ENCODE measurements around the gene MATK. TPM values are rescaled to one million over a fixed set of nuclear protein-coding genes. Genes with fewer than 3 reads are reported as not detected.

The MATK gene
- total RNA-seq, 1 experiment from 2014 or later = 0.29 TPM

- H3K36me3 Mint-ChIP-seq (ENCODE audit: insufficient read depth, unreplicated experiment) = no peaks in the 10 kb centered on the region
- no peak for DNase-seq
- no peak overlapping the region for H3K4me3 Mint-ChIP-seq (ENCODE audit: unreplicated experiment)
- Histone ChIP-seq H3K36me3 (ENCODE audit: control insufficient read depth, insufficient read depth, low read length) (no peaks in the 10 kb centered on the region), H3K27me3 (replicated peaks; ENCODE audit: control insufficient read depth, insufficient read depth, low read length) (no peaks in the 10 kb centered on the region), H3K4me3 (ENCODE audit: low read depth, low read length) (no peak overlapping the region), H3K4me1 (no peaks in the 10 kb centered on the region), H3K9me3 (no peaks in the 10 kb centered on the region)
- no peaks in the 10 kb centered on the region for H3K27me3 Mint-ChIP-seq (ENCODE audit: insufficient read depth, unreplicated experiment)
- TF ChIP-seq CTCF (IDR thresholded peaks at IDR 0.05; ENCODE audit: insufficient read depth in 1 of 2, low read depth in 1 of 2, low read length in 1 of 2, severe bottlenecking in 1 of 2, unreplicated experiment in 1 of 2) = no peak
- ChIA-PET POLR2A (no interaction called here), CTCF (no interaction called here)
- no TSS peak for BruUV-seq (replicated peaks)
- no peaks in the 10 kb centered on the region for H3K4me1 Mint-ChIP-seq (ENCODE audit: low read depth, unreplicated experiment)
- no peaks in the 10 kb centered on the region for H3K9me3 Mint-ChIP-seq (ENCODE audit: unreplicated experiment)
- intact Hi-C loops (cut with micrococcal nuclease; ENCODE audit: unreplicated experiment) = no loop called here
- H3K27ac Mint-ChIP-seq (ENCODE audit: unreplicated experiment) = no peak overlapping the region
These were observed 27.6 kb upstream of the MATK start for GRCh38 chr19:3813473-3814392.

- POLR2A ChIA-PET = no interaction called here
These were observed 24.7 kb upstream of the MATK start for GRCh38 chr19:3810708-3811355.

More at GRCh38 chr19:3810708-3811355, 24.7 kb upstream of the MATK start:
- Mint-ChIP-seq H3K4me1 (ENCODE audit: low read depth, unreplicated experiment) (no peaks in the 10 kb centered on the region), H3K9me3 (ENCODE audit: unreplicated experiment) (no peaks in the 10 kb centered on the region), H3K4me3 (ENCODE audit: unreplicated experiment) (no peak overlapping the region), H3K27ac (ENCODE audit: unreplicated experiment) (no peak overlapping the region), H3K27me3 (ENCODE audit: insufficient read depth, unreplicated experiment) (no peaks in the 10 kb centered on the region), H3K36me3 (ENCODE audit: insufficient read depth, unreplicated experiment) (no peaks in the 10 kb centered on the region)
- intact Hi-C loops (cut with micrococcal nuclease; ENCODE audit: unreplicated experiment) = no loop called here
- no peak for TF ChIP-seq CTCF (IDR thresholded peaks at IDR 0.05; ENCODE audit: insufficient read depth in 1 of 2, low read depth in 1 of 2, low read length in 1 of 2, severe bottlenecking in 1 of 2, unreplicated experiment in 1 of 2)
- H3K9me3 ChIP-seq = no peaks in the 10 kb centered on the region
- no peaks in the 10 kb centered on the region for H3K27me3 ChIP-seq (replicated peaks; ENCODE audit: control insufficient read depth, insufficient read depth, low read length)
- H3K4me3 ChIP-seq (ENCODE audit: low read depth, low read length) = no peak overlapping the region
- CTCF ChIA-PET = no interaction called here
- no peak for DNase-seq
- no peaks in the 10 kb centered on the region for H3K36me3 ChIP-seq (ENCODE audit: control insufficient read depth, insufficient read depth, low read length)
- no peaks in the 10 kb centered on the region for H3K4me1 ChIP-seq
- no TSS peak for BruUV-seq (replicated peaks)
